NCI-H146 treated with DMSO at 0.1 percent for 48 hours (cell line): Measurements from ENCODE around the gene ILF2.
"Not testable (repeated sequence)": the region's sequence is repeated elsewhere in the genome, so short reads cannot be mapped to it uniquely, and the experiment has no call there.

Source experiments
- DNase-seq: peaks from one replicate; lab custom pipeline; 2025; ENCODE audit not compliant: unreplicated experiment; lab: John Stamatoyannopoulos, UW

Gene ILF2

DNA sequence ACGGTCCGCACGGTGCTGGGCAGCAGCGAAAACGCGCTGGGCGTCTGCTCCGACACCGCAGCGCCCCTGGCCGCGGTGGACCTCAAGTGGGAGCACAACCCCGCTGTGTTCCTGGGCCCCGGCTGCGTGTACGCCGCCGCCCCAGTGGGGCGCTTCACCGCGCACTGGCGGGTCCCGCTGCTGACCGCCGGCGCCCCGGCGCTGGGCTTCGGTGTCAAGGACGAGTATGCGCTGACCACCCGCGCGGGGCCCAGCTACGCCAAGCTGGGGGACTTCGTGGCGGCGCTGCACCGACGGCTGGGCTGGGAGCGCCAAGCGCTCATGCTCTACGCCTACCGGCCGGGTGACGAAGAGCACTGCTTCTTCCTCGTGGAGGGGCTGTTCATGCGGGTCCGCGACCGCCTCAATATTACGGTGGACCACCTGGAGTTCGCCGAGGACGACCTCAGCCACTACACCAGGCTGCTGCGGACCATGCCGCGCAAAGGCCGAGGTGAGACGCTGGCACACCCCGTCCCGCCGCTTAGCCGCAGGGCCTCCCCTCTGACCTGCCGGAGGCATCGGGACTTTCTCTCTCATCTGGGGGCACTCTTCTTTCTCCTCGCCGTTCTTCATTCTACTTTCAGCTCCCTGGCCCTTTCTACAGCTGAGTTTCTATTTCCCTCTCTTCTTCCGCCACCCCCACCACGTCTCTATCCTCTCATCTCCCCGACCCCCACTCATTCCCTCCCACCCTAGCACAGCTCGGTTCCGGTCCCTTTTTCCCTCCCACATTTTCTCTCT lies 8.7 kb upstream of the ILF2 start:
- DNase-seq = no peak

- DNase-seq = no peak
Measured at GRCh38 chr1:153678519-153679336, 7.9 kb upstream of the ILF2 start, which contains the start of gene NPR1. Gene NPR1 (plus strand): TSS chr1:153678688. CDS start chr1:153679109, 421 bp downstream.

DNA sequence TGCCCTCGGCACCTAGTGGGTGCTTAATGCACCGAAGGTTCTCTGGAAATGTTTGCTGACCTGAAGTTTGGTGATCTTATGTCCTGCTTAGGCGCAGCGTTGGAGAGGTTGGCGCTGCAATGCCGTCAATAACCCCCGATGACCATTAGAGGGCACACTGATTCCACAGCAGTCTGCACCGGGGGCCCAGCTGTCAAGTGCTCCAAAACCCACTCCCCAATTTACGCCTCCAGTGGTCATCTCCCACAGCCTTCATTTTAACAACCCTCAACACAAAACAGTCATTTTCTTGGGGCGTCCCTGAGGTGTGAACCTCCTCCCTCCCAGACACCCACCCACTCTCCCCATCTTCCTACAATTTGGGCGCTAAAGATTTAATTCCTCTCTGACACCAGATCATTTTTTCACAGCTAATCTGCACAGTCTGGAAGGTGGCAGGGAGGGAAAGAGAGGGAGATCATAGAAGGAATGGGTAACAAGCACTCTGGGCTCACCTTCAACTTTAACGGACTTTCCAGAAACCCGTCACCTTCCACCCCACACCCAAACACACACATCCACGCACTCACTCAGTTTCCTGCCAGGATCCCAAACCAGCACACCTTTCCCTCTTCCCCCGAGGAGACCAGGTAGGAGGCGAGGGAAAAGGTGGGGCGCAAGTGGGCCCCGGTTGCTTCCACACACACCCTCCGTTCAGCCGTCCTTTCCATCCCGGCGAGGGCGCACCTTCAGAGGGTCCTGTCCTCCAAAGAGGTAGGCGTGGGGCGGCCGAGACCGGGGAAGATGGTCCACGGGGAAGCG lies 7.1 kb upstream of the ILF2 start:
- peak; percentile 10 for DNase-seq

- no peak for DNase-seq
Measured at GRCh38 chr1:153673511-153673910, 2.7 kb upstream of the ILF2 start.

DNA sequence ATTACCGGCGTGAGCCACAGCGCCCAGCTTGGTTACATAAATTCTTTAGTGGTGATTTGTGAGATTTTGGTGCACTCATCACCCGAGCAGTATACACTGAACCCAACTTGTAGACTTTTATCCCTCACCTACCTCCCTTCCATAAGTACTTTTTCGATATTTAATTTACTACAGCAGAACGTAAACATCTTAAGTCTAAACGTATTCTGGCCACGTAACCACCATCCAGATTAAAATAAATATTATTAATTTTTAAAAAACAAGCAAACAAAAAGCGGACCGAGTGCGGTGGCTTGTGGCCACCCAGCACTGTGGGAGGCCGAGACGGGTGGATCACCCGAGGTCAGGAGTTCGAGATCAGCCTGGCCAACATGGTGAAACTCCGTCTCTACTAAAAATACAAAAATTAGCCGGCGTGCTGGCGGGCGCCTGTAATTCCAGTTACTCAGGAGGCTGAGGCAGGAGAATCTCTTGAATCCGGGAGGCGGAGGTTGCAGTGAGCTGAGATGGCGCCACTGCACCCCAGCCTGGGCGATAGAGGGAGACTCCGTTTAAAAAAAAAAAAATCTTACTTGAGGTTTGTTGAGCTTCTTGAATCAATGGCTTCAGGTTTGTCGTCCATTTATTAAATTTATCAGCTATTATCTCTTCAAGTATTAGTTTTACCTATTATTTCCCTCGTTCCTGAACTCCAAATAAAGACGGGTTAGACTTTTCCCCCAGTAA lies 998 bp upstream of the ILF2 start:
- DNase-seq = not testable (repeated sequence)

DNA sequence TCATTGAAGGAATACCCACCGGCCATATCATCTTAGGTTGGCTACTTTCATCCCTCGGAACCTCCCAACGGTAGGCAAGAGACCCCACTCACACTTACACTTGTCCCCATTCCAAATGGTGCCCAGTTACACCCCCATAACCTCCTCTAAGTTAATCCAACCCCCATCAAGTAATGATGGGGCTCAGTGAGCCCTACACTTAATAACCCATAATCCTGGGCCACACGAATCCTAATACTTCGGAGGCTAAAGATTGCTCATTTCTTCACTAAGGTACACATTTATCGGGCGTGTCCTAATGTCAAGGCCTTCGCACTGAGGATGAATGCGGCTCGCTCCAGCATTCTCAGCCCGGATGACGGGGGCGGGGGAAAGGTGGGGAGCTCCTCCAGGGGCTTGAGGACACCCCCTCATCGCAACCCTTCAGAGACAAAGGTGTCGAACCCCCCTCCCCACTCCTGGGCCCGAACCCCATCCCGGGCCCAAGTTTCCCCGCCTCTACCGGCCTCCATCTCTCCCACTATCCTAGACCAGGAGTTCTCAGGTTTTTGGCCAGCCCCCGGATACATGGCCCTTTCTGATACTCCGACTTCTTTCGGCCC lies 435 bp downstream of the ILF2 start:
- DNase-seq = no peak

DNA sequence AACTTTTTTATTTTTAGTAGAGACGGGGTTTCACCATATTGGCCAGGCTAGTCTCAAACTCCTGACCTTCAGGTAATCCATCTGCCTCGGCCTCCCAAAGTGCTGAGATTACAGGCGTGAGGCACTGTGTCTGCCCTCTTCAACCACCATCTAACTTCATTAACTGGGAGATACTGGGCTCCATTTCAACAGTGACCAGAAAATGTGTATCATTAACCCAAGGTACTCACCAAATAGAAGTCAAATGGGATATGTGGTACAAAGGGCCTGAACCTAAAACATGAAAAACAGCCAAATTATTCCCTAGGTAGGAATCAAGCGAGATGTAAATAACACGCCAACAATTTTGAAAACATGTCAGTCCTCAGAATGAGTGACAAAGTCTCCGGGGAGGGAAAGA lies 1.2 kb downstream of the ILF2 start:
- no peak for DNase-seq

DNA sequence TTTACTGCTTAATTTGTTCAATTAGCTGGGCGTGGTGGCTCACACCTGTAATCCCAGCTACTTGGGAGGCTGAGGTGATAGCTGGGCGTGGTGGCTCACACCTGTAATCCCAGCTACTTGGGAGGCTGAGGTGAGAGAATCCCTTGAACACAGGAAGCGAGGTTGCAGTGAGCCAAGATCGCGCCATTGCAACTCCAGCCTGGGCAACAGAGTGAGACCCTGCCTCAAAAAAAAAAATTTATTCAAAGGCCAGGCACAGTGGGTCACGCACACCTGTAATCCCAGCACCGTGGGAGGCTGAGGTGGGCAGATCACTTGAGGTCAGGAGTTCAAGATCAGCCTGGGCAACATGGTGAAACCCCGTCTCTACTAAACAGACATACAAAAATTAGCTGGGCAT lies 2.1 kb downstream of the ILF2 start:
- DNase-seq = not testable (repeated sequence)

DNA sequence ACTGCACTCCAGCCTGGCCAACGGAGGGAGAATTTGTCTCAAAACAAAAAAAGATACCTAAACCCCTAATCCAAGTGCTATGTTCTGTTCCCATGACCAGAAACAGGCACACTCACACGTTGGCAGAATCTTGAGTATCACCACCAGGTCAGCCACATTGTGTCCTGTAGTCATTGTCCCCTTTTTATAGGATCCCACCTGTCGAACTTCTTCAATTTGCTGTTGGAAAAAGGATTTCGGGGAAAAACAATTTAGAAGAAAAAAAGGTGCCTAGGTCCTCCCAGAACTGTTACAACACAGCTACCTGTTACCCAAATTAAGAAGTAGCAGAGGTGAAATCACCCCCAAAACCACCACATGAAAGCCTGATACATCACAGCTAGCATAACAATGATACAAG lies 3.4 kb downstream of the ILF2 start:
- no peak for DNase-seq

- no peak for DNase-seq
Measured at GRCh38 chr1:153663211-153663610, 7.6 kb downstream of the ILF2 start.

DNA sequence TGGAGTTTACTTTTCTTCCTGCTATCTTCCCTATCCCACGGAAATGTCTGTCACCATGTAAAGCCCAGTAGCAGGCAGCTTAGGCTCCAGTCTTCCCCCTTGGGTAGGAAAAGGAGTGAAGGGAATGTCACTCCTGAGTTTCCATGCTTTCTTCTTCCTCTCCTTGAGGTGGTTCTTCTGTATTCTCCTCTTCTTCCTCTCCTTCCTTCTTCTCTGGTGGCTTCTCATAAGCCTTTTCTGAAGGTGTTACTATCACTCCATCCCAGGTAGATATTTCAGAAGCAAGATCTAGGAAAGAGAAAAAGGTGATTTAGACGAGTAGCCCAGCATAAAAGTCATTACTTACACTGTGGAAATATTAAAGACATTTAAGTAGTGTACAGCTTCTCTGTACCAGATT lies 8.5 kb downstream of the ILF2 start:
- no peak for DNase-seq

- DNase-seq = no peak
Measured at GRCh38 chr1:153661111-153661708, 9.6 kb downstream of the ILF2 start.

DNA sequence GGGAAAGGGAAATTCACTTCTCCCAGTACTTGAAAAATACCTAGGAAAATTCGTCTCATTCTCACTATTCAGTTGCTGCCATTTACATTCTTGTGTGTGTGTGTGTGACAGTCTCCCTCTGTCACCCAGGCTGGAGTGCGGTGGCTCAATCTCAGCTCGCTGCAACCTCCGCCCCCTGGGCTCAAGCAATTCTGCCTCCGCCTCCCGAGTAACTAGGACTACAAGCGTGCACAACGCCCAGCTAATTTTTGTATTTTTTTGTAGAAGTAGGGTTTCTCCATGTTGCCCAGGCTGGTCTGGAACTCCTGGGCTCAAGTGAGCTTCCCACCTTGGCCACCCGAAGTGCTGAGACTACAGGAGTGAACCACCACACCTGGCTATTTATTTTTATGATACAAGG lies 11.1 kb downstream of the ILF2 start:
- DNase-seq = no peak

DNA sequence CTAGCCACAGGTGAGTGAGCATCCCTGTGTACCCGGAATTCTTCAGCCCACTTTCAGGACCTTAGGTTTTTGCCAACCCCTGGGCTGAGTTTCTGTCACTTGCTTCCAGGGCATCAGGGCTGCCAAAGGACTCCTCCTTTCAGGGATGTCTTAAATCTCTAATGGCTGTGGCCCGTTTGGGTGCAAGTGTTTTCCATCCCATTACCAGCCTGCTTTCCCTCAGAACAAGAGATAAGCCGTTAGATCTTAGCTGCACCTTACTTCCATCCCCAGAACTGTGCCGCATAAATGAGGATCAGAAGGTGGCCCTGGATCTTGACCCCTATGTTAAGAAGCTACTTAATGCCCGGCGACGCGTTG lies 11.6 kb downstream of the ILF2 start:
- no peak for DNase-seq

DNA sequence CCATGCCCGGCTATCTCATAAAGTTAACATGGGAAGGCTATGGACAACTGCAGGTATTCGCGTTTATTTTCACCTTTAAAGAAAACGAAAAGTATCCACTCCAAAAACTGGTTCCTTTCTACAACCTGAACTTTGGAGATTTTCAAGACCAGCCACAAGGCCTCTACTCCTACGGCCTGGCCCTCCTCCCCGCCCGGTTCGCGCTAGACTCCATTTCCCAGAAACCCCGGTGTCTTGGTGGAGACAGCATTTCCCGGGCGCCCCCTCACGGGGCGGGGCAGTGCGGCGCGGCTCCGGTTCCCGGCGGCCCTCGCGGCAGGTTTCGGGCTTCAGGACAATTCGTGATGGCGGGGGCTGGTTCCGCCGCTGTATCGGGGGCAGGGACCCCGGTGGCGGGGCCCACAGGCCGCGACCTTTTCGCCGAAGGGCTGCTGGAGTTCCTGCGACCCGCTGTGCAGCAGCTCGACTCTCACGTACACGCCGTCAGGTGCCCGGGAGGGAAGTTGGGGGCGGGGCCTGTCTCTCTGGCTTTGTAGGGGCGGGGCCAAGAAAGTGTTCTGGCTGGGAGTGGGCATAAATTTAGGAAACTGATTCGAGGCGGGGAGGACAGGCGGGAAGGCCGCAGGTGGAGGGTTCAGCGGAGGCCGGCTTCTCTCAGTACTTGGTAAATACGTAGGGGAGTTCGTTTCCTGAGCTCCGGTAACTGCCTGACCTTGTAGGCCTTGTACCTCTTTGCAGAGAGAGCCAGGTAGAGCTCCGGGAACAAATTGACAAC lies 12.2 kb downstream of the ILF2 start, which contains the start of gene SNAPIN:
Gene SNAPIN (plus strand): TSS at position 304 of the 775 bp plus-strand sequence. CDS start 41 bp downstream, at position 345.
- DNase-seq = peak; percentile 82

DNA sequence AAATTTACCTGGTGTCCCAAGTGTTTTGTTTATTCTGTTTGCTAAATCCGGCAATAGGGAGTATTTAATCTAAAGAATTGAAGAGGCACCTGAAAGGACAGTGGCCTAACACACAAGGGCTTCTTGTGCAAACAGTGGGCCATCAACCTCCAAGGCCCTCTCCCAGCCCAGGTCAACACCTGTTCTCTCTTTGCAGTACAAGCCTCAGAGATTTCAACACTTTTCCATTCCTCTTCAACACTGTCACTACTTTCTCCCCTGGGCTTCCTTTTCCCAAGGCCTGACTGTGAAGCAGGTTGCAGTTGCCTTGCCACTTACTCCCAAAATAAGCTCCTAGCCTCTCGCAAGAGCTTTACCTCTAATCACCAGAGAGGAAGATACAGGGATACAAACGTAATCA lies 15.5 kb downstream of the ILF2 start:
- no peak for DNase-seq

DNA sequence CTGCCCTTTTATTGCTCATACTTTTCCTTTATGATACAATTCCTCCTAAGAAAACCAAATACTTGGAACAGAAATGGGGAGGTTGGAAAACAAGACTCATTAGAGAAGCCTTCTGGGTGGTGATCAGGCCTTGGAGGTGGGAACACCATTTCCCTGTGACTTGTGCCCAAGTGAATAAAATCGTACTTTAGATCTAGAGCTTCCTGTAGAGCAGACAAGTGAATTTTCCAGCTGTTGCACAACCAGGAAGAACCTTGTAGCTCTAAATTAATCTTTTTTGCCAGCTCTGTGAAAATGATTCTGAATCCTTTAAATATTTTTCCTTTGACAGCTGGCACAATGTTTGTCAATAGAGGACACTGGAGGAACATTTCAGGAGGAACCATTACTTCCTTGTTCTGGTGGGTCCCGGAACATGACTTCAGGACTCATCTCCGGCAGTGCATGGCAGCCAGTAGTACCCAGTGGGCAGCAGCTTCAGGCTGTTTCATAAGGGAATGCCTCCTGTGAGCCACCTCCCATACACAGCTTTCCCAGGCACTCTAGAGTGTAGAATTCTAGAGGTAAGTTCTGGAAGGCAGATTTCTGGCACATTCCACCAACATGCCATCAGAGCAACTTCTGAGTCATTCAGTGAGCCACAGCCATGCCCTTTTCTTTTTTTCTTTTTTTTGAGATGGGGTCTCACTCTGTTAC lies 17.8 kb downstream of the ILF2 start:
- no peak for DNase-seq

GRCh38 chr1:153651771-153652170 lies 19.0 kb downstream of the ILF2 start:
- no peak for DNase-seq

- no peak for DNase-seq
Measured at GRCh38 chr1:153649863-153650235, 20.9 kb downstream of the ILF2 start.
